HG03135 (cell line): ENCODE results near the gene ABTB1.
"Not testable (repeated sequence)": the region's sequence is repeated elsewhere in the genome, so short reads cannot be mapped to it uniquely, and the experiment has no call there.

Experiments used
- ATAC-seq: cut with Tn5 transposase; IDR thresholded peaks from one replicate; pipeline ENCODE4 v1.9.1; 2021; ENCODE audit warnings: mild to moderate bottlenecking, moderate library complexity; ENCODE audit not compliant: unreplicated experiment

The ABTB1 gene

GRCh38 chr3:127647845-127648204 is 24.9 kb upstream of the ABTB1 start:
- ATAC-seq, result no peak

DNA sequence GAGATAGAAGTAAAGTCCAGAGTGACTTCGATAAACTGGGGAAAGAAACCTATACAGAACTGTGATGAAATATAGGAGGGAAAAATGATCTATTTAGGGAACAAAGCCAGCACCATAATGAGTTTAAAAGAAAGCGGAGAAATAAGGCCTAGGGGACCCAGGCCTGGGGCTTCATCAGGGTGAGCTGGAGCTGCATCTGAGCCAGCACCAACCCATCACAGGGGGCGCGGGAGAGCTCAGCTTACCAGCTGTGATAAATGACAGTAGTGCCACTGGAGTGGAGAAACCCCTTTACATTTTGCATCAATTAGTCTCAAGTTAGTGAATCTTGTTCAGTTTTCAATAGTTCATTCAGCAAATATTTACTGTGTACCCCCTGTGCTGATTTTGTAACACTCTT is 22.5 kb upstream of the ABTB1 start:
- no peak for ATAC-seq

DNA sequence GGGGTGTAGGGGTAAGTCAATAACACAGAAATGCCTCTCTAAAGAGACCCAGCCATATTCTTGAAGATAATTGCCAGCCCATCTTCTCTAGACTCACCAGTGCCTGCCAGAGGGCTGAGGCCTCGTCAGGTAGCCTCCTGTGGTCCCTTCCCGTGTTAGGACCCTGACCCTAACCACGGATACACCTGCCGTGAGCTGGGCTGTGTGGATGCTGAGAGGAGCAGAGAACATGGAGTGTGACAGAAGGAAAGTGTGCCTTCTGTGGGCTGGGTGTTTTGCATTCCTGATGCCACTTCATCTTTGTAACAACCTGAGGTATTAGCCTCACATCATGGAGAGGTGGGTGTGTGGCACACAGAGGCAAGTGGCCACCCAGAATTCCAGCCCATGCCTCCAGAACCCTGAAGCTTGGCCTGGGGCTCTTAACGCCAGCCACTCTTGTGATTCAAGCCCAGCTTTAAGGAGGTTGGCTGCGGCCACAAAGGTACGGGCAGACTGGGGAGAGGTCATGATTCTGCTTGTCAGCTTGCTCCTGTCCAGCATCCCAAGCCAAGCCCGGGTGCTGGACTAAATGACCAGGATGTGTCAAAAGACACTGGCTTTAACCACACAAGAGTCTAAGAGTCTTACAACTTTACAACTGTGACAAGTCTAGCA is 21.1 kb upstream of the ABTB1 start:
- ATAC-seq, result no peak

- ATAC-seq, result no peak
These were observed 20.3 kb upstream of the ABTB1 start for GRCh38 chr3:127652246-127652995.

DNA sequence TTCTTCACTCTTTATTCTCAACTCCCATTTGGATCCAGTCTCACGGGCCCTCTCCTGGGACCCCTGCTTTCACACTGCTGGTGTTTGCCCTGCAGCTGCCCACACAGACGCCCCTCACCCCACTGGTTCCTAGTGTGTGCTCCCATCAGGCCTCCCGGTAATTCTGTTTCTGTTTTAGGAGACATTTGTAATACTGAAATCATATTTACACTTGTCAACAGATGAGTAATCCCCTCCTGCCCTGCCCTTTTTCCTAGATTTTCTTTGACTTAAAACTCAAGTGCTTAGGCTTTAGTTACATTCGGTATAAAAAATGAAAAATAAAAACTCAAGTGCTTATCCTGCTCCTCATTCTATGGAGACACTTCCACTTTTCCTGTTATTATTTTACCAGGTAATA is 18.4 kb upstream of the ABTB1 start:
- no peak for ATAC-seq

DNA sequence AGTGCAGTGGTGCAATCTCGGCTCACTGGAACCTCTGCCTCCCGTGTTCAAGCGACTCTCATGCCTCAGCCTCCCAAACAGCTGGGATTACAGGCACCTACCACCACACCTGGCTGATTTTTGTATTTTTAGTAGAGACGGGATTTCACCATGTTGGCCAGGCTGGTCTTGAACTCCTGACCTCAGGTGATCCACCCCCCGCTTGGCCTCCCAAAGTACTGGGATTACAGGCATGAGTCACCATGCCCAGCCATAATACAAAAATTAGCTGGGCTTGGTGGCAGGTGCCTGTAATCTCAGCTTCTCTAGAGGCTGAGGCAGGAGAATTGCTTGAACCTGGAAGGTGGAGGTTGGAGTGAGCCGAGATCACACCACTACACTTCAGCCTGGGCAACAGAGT is 17.8 kb upstream of the ABTB1 start:
- ATAC-seq, result not testable (repeated sequence)

DNA sequence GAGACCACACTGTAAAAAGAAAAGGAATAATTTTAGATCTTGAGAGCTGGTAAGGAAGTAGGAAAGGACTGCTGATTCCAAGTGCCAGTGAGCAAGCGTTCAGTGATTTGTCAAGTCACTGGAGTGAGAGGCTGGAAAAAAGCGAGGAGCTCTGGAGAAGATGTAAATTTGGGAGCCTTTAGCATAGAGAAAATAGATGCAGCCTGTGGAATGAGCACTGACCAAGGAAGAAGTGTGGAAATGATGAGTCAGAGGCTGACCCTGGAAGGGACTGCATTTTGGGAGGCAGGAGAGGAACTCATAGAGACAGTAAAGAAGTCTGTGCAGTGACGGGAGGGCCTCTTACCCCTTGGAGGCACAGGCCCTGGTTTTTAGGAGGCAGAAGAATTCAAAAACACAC is 17.1 kb upstream of the ABTB1 start:
- no peak for ATAC-seq

GRCh38 chr3:127656906-127657305 is 15.8 kb upstream of the ABTB1 start:
- ATAC-seq, result no peak

- no peak for ATAC-seq
These were observed 14.5 kb upstream of the ABTB1 start for GRCh38 chr3:127658234-127658633.

DNA sequence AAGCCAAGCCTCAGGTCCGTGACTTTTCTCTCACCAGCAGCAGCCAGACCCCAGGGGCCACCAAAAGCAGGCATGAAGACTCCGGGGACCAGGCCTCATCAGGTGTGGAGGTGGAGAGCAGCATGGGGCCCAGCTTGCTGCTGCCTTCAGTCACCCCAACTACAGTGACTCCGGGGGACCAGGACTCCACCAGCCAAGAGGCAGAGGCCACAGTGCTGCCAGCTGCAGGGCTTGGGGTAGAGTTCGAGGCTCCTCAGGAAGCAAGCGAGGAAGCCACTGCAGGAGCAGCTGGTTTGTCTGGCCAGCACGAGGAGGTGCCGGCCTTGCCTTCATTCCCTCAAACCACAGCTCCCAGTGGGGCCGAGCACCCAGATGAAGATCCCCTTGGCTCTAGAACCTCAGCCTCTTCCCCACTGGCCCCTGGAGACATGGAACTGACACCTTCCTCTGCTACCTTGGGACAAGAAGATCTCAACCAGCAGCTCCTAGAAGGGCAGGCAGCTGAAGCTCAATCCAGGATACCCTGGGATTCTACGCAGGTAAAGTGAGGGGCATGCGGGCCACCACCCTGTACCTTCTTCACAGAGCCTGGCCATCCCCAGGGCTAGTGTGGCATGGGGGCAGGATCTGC is 12.0 kb upstream of the ABTB1 start:
- ATAC-seq, result no peak

- ATAC-seq, result no peak
These were observed 11.2 kb upstream of the ABTB1 start for GRCh38 chr3:127661600-127661999.

- ATAC-seq, result no peak
These were observed 10.7 kb upstream of the ABTB1 start for GRCh38 chr3:127662001-127662469.

- ATAC-seq, result no peak
These were observed 9.6 kb upstream of the ABTB1 start for GRCh38 chr3:127663151-127663550.

- ATAC-seq, result no peak
These were observed 7.6 kb upstream of the ABTB1 start for GRCh38 chr3:127665165-127665564.

- ATAC-seq, result no peak
These were observed 7.2 kb upstream of the ABTB1 start for GRCh38 chr3:127665586-127665985.

DNA sequence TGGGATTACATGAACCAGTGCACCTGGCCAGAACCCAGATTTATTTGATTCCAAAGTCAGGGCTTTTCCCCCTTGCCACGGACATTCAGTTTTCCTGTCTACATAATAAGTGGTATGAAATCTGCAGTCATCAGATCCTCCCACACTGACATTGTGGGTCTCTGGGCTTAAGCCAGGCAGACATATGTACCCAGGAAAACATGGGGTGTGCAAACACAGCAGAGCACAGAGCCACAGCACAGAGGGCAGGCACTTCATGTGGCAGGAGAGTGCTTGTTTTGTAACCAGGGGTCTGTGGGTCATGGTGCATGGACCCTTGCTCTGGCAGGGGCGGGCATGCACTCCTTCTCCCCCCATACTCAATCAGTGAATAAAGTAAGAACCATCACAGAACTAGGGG is 6.1 kb upstream of the ABTB1 start:
- ATAC-seq, result no peak

DNA sequence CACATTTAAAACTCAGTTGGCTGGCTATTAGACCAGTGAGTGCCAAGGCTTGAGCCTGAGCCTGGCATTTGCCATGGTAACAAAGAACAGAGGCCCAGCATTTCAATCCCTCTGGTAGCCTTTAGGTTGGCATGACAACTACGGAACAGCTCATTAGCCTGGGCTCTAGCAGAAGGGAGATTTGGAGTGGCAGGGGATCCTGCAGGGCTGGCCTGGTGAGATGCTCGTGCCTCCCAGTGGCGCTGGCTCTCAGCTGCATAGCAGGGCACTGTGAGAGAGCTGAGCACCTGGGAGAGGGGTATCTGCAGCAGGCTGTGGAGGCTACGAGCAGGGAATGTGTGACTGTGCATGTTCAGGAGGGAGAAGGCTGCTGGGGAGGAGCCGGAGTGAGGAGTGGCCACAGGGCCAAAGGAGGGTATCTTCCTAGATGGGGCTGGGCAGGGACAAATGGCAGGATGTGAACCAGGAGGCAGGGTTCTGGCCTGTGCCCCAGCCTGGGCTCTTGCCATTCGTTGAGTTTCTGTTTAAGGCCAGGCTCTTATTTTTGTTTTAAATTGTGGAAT is 5.6 kb upstream of the ABTB1 start:
- no peak for ATAC-seq

- no peak for ATAC-seq
These were observed 3.8 kb upstream of the ABTB1 start for GRCh38 chr3:127668906-127669305.

DNA sequence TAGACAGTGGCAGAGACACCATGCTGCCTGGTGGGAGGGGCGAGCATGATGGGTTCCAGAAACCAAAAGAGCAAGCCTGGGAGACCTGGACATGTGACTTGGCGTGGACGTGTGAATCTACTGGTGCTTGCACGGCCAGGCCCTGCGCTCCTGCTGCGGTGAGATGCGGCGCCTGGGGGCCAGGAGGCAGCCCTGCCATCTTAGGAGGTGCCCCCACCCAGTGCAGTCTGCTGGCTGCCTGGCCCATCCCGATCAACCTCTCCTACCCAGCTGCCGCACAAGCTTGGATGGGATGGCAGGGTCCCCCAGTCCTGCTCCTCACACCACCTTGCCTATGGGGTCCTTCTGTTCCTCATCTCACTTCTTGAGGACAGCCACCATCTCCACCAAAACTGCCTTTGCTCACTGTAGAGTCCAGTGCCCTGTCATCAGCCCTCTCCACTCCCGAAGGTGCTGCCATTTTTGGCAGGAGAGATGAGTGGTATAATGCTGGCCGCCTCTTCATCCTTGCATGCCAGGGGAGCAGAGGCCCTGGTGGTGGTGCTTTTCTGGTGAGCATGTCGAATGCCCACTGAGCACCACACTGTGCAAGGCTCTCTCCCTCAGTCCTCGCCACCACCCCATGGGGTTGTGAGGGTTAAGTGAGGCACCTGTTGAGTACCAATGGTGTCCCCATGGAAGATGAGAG is 3.1 kb upstream of the ABTB1 start:
- ATAC-seq, result no peak

- ATAC-seq, result no peak
These were observed 2.6 kb upstream of the ABTB1 start for GRCh38 chr3:127670229-127670559.

- ATAC-seq, result no peak
These were observed 1.8 kb upstream of the ABTB1 start for GRCh38 chr3:127670761-127671522.
